GM12878 (cell line): ENCODE measurements around the gene LRRC8D. TPM values are rescaled to one million over a fixed set of nuclear protein-coding genes. Genes with fewer than 3 reads are reported as not detected.

Experiments used
- ATAC-seq: fragments of 200-7000 bp; cut with Tn5 transposase; 3 replicates; pipeline ENCODE4 v1.9.1; 2020; ENCODE audit warnings: mild to moderate bottlenecking, moderate library complexity
- BruUV-seq: library from RNA; stranded (reverse); fragments of 400-500 nt; replicated peaks from 2 replicates; lab custom pipeline; 2021; lab: Mats Ljungman, UMichigan
- CTCF ChIA-PET: fragments of 300-600 bp; sonication (Branson Sonifier 250); formaldehyde crosslinking; extraction: SDS; loops from one replicate; lab custom pipeline; 2021; ENCODE audit warnings: inconsistent platforms; lab: Yijun Ruan, JAX
- POLR2A ChIA-PET: fragments of 350-600 bp; formaldehyde crosslinking; extraction: SDS; loops from one replicate; lab custom pipeline; 2021; ENCODE audit warnings: inconsistent platforms; lab: Charles Lee
- RAD21 ChIA-PET: fragments of 300-600 bp; sonication (Branson Sonifier 250); formaldehyde crosslinking; loops from one replicate; lab custom pipeline; 2023; ENCODE audit warnings: antibody characterized with exemption; ENCODE audit not compliant: unreplicated experiment; lab: Charles Lee
- SMC1A ChIA-PET: fragments of 300-600 bp; sonication (Branson Sonifier 250); formaldehyde crosslinking; loops from one replicate; lab custom pipeline; 2023; ENCODE audit not compliant: unreplicated experiment, uncharacterized antibody; lab: Charles Lee
- DNase-seq: peaks from one replicate; pipeline ENCODE4 v3.0.0-alpha.2; 2011; ENCODE audit warnings: low read depth, low spot score
- FAIRE-seq: peaks from 3 replicates; lab custom pipeline; 2011; peaks lifted over from hg19 to GRCh38; lab: Jason Lieb, UNC
- H2AFZ ChIP-seq: 2 replicates; pipeline ENCODE4 v1.6.0; 2011; ENCODE audit warnings: low read depth, low read length, control low read depth; ENCODE audit not compliant: control insufficient read depth
- H3K27ac ChIP-seq: 2 replicates; pipeline ENCODE4 v1.5.1; 2011; ENCODE audit warnings: control low read depth; ENCODE audit not compliant: control insufficient read depth, insufficient read depth
- H3K27me3 ChIP-seq, 2 experiments: replicated peaks in 1 of 2; 2 replicates each; pipeline versions ENCODE4 v1.6.0 to v1.6.1; 2011; ENCODE audit warnings: low read length in 1 of 2; ENCODE audit not compliant: control insufficient read depth in 2 of 2, insufficient read depth in 2 of 2
- H3K36me3 ChIP-seq, 2 experiments: 2 replicates each; pipeline ENCODE4 v1.5.1; 2011; ENCODE audit warnings: low read length in 1 of 2; ENCODE audit not compliant: control insufficient read depth in 2 of 2, insufficient read depth in 2 of 2
- H3K4me1 ChIP-seq: 2 replicates; pipeline ENCODE4 v1.6.1; 2011; ENCODE audit warnings: mild to moderate bottlenecking, low read length, moderate library complexity, mixed read lengths; ENCODE audit not compliant: control insufficient read depth, insufficient read depth
- H3K4me2 ChIP-seq: 2 replicates; pipeline ENCODE4 v1.6.0; 2011; ENCODE audit warnings: control low read depth; ENCODE audit not compliant: control insufficient read depth, insufficient read depth
- H3K4me3 ChIP-seq: fragments of 200-600 bp; sonication (generic); 2 replicates; pipeline ENCODE4 v1.5.1; 2016
- H3K79me2 ChIP-seq: 2 replicates; pipeline ENCODE4 v1.6.0; 2011; ENCODE audit warnings: low read length; ENCODE audit not compliant: control insufficient read depth, insufficient read depth
- H3K9ac ChIP-seq: 2 replicates; pipeline ENCODE4 v1.8.0; 2011; ENCODE audit warnings: low read length, control low read depth, mixed read lengths; ENCODE audit not compliant: control insufficient read depth, insufficient read depth
- H3K9me3 ChIP-seq: replicated peaks from 3 replicates; pipeline ENCODE4 v1.5.1; 2011; ENCODE audit warnings: mild to moderate bottlenecking, low read length; ENCODE audit not compliant: control insufficient read depth, insufficient read depth
- H4K20me1 ChIP-seq: 2 replicates; pipeline ENCODE4 v1.6.0; 2011; ENCODE audit not compliant: control insufficient read depth, insufficient read depth
- BACH1 ChIP-seq: fragments of 450-650 bp; IDR thresholded peaks from 2 replicates; pipeline ENCODE4 v1.6.1; 2017; ENCODE audit warnings: mild to moderate bottlenecking, borderline replicate concordance
- CEBPZ ChIP-seq: fragments of 150-350 bp; IDR thresholded peaks from 2 replicates; pipeline ENCODE4 v1.6.1; 2016; ENCODE audit warnings: low read depth, low read length
- E2F8 ChIP-seq: fragments of 450-650 bp; IDR thresholded peaks from 2 replicates; pipeline ENCODE4 v1.6.1; 2018; ENCODE audit warnings: mild to moderate bottlenecking, low read depth, moderate library complexity; ENCODE audit not compliant: partially characterized antibody
- HDGF ChIP-seq: fragments of 450-650 bp; IDR thresholded peaks from 2 replicates; pipeline ENCODE4 v1.6.1; 2016; ENCODE audit warnings: antibody characterized with exemption
- JUND ChIP-seq: IDR thresholded peaks from 2 replicates; pipeline ENCODE4 v1.6.1; 2012; ENCODE audit warnings: low read depth, mild to moderate bottlenecking, low read length, improper control_type of control experiment, moderate library complexity
- MYB ChIP-seq: fragments of 150-350 bp; IDR thresholded peaks from 2 replicates; pipeline ENCODE4 v1.6.1; 2014; ENCODE audit warnings: mild to moderate bottlenecking, low read depth, low read length, borderline replicate concordance
- RUNX3 ChIP-seq: IDR thresholded peaks from 2 replicates; pipeline ENCODE4 v1.6.1; 2012; ENCODE audit warnings: low read length, inconsistent platforms
- ZNF592 ChIP-seq: fragments of 450-650 bp; IDR thresholded peaks from 2 replicates; pipeline ENCODE4 v1.6.1; 2017; ENCODE audit warnings: mild to moderate bottlenecking, moderate library complexity
- ZSCAN29 ChIP-seq: fragments of 450-650 bp; IDR thresholded peaks from 2 replicates; pipeline ENCODE4 v1.6.1; 2017; ENCODE audit warnings: mild to moderate bottlenecking, moderate library complexity
- WGBS: methylation state at CpG from one replicate; pipeline ENCODE4 v1.1.6; 2016; ENCODE audit warnings: low lambda C conversion rate; ENCODE audit not compliant: insufficient replicate concordance, insufficient coverage; ENCODE audit errors: missing lambda C conversion rate; 5-methylcytosine and 5-hydroxymethylcytosine counted together
- in situ Hi-C: fragments of 300-500 bp; cut with MboI; formaldehyde crosslinking; loops from 9 replicates; pipeline ENCODE4 v1.14.3; 2018; ENCODE audit warnings: mixed read lengths
- intact Hi-C: fragments of 100-400 bp; cut with micrococcal nuclease; formaldehyde crosslinking; loops from one replicate; pipeline ENCODE4 v1.14.2; 2022; ENCODE audit not compliant: unreplicated experiment
- polyA plus RNA-seq, 11 experiments: library from polyadenylated mRNA; depleted of rRNA in 4 of 11; unstranded in 6 of 11; stranded (reverse) in 5 of 11; fragments of >200 nt; fragmentation: Nextera tagmentation in 4 of 11; fragmentation: Illumina TruSeq in 1 of 11; extraction: Ambion mirVana in 4 of 11; extraction: Trizol in 1 of 11; gene quantifications; 1 replicate in 1 of 11; 2 replicates in 10 of 11; pipeline versions ENCODE4 v1.2.1 to v1.2.3, GENCODE V29; 2011 to 2016; ENCODE audit warnings: inconsistent platforms in 2 of 11, missing spikeins in 2 of 11, low read depth in 1 of 11
- total RNA-seq, 4 experiments: library from RNA; depleted of rRNA in 3 of 4; stranded (reverse); fragments of >200 nt in 3 of 4; fragmentation: Illumina TruSeq in 1 of 4; extraction: Trizol in 1 of 4; gene quantifications; 2 replicates each; pipeline versions ENCODE4 v1.2.1 to v1.2.3, GENCODE V29; 2013 to 2021

The LRRC8D gene
- total and polyA plus RNA-seq, 10 of the 15 experiments (the other 5 are each of a cell fraction or from before 2014, with no cell fraction given): 5.6 to 44.1 (median 26.8) TPM

- peak; percentile 80; the same call in 1 of the 2 replicates for TF ChIP-seq ZNF592
Observed at GRCh38 chr1:89843273-89844130, 22.7 kb downstream of the LRRC8D start (continued).

- CTCF ChIA-PET: interaction anchor here (0.6 to 3.5 kb wide), 16 partner anchors 10 to 145 kb away, joined by 3 to 29 read pairs (median 5); no protein-coding TSS in a partner anchor
- RAD21 ChIA-PET: interaction anchor here (1.2 to 4.6 kb wide), 10 partner anchors 13 to 213 kb away, joined by 3 to 23 read pairs (median 6); partner anchors contain the start of gene LRRC8D
- no peaks in the 10 kb centered on the region for H3K27me3 ChIP-seq
- peak overlapping the region; percentile 79 for H3K4me2 ChIP-seq
- FAIRE-seq (no peak), ATAC-seq (peak; percentile 12), DNase-seq (no peak)
- in situ Hi-C loops: no loop called here
- H4K20me1 ChIP-seq: no peaks in the 10 kb centered on the region
- BruUV-seq: TSS peak; percentile 62
- H3K4me3 ChIP-seq: peak overlapping the region; percentile 95
- peak overlapping the region; percentile 67 for H3K27ac ChIP-seq
- peak overlapping the region; percentile 91 for H2AFZ ChIP-seq
- peak overlapping the region; percentile 77 for H3K9ac ChIP-seq
- H3K4me1 ChIP-seq: peaks cover 13% of the 10 kb centered on the region
- SMC1A ChIA-PET: interaction anchor here (0.8 to 4.5 kb wide), 9 partner anchors 13 to 143 kb away, joined by 3 to 28 read pairs (median 4); no protein-coding TSS in a partner anchor
- H3K36me3 ChIP-seq: no peaks in the 10 kb centered on the region
- WGBS: 15% methylated on average over 7 of the region's 7 CpGs
- H3K9me3 ChIP-seq: no peaks in the 10 kb centered on the region
- intact Hi-C loops: loop anchor here (5.0 kb wide), 1 partner anchor 108 kb away; no protein-coding TSS in a partner anchor
- POLR2A ChIA-PET: interaction anchor here (1.1 to 1.3 kb wide), 2 partner anchors 9 to 11 kb away, joined by 3 read pairs; no protein-coding TSS in a partner anchor
- H3K79me2 ChIP-seq: peaks cover 12% of the 10 kb centered on the region
- TF ChIP-seq CEBPZ (no peak), RUNX3 (peak; percentile 36), MYB (no peak), JUND (no peak), ZSCAN29 (no peak), BACH1 (no peak), E2F8 (no peak), HDGF (no peak)
Observed at GRCh38 chr1:89844241-89844807, 23.5 kb downstream of the LRRC8D start.
